Measurements from ENCODE around the gene ZFC3H1. TPM values are rescaled to one million over a fixed set of nuclear protein-coding genes. Genes with fewer than 3 reads are reported as not detected.

Gene ZFC3H1
- total and polyA plus RNA-seq, 8 donors: 4.9 to 574 (median 112) TPM

GRCh38 chr12:71594214-71594948 lies 69.3 kb downstream of the ZFC3H1 start:
- peak; percentile 22 to 33 for DNase-seq
- 41 to 52% (median 44%) methylated on average over 5 of the region's 5 CpGs for WGBS, 5 donors
- Histone ChIP-seq H3K4me3 (no peak overlapping the region), H3K36me3 (no peaks in the 10 kb centered on the region), H3K27ac (no peak overlapping the region), H3K4me1 (no peaks in the 10 kb centered on the region), H3K9me3 (no peaks in the 10 kb centered on the region), H3K27me3 (peaks cover 0 to 31% (median 0%) of the 10 kb centered on the region in 3 donors)
- intact Hi-C loops (cut with DNase I; ENCODE audit: low total_unique reads): no loop called here
- TF ChIP-seq POLR2AphosphoS5 (IDR thresholded peaks at IDR 0.05): no peak
- no peak for TF ChIP-seq CTCF (IDR thresholded peaks at IDR 0.05)
- TF ChIP-seq POLR2A (IDR thresholded peaks at IDR 0.05): no peak
- TF ChIP-seq EP300 (IDR thresholded peaks at IDR 0.05): no peak

GRCh38 chr12:71592841-71593240 lies 70.8 kb downstream of the ZFC3H1 start:
- intact Hi-C loops (cut with DNase I; ENCODE audit: low total_unique reads): no loop called here
- Histone ChIP-seq H3K27me3 (peaks cover 0 to 31% (median 0%) of the 10 kb centered on the region in 3 donors), H3K4me1 (no peaks in the 10 kb centered on the region), H3K4me3 (no peak overlapping the region), H3K36me3 (no peaks in the 10 kb centered on the region), H3K27ac (no peak overlapping the region), H3K9me3 (no peaks in the 10 kb centered on the region)
- no peak for TF ChIP-seq POLR2A (IDR thresholded peaks at IDR 0.05)
- TF ChIP-seq POLR2AphosphoS5 (IDR thresholded peaks at IDR 0.05): no peak
- TF ChIP-seq EP300 (IDR thresholded peaks at IDR 0.05): no peak
- no peak for TF ChIP-seq CTCF (IDR thresholded peaks at IDR 0.05)
- 53 to 65% (median 57%) methylated on average over 3 of the region's 3 CpGs for WGBS, 5 donors
- DNase-seq: no peak

- Histone ChIP-seq H3K27me3 (peaks cover 0 to 27% (median 0%) of the 10 kb centered on the region in 3 donors), H3K4me3 (no peak overlapping the region), H3K27ac (no peak overlapping the region), H3K9me3 (no peaks in the 10 kb centered on the region), H3K4me1 (no peaks in the 10 kb centered on the region), H3K36me3 (no peaks in the 10 kb centered on the region)
- TF ChIP-seq CTCF (IDR thresholded peaks at IDR 0.05) (no peak), POLR2AphosphoS5 (IDR thresholded peaks at IDR 0.05) (no peak), POLR2A (IDR thresholded peaks at IDR 0.05) (no peak), EP300 (IDR thresholded peaks at IDR 0.05) (no peak)
- intact Hi-C loops (cut with DNase I; ENCODE audit: low total_unique reads): no loop called here
- WGBS, 5 donors: 20 to 40% (median 33%) methylated on average over 2 of the region's 2 CpGs
- DNase-seq: no peak
These were observed 72.0 kb downstream of the ZFC3H1 start for GRCh38 chr12:71591601-71592000.

- Histone ChIP-seq H3K4me3 (no peak overlapping the region), H3K9me3 (no peaks in the 10 kb centered on the region), H3K27ac (no peak overlapping the region), H3K36me3 (no peaks in the 10 kb centered on the region), H3K27me3 (peaks cover 0 to 27% (median 0%) of the 10 kb centered on the region in 3 donors), H3K4me1 (no peaks in the 10 kb centered on the region)
- TF ChIP-seq POLR2AphosphoS5 (IDR thresholded peaks at IDR 0.05): no peak
- no peak for TF ChIP-seq POLR2A (IDR thresholded peaks at IDR 0.05)
- no peak for TF ChIP-seq EP300 (IDR thresholded peaks at IDR 0.05)
- TF ChIP-seq CTCF (IDR thresholded peaks at IDR 0.05): no peak
- 62 to 75% (median 63%) methylated on average over 4 of the region's 4 CpGs for WGBS, 5 donors
- intact Hi-C loops (cut with DNase I; ENCODE audit: low total_unique reads): no loop called here
- no peak for DNase-seq
These were observed 74.2 kb downstream of the ZFC3H1 start for GRCh38 chr12:71589478-71589881.

Measured in stomach (tissue), 9 donors.